Breast epithelium (tissue), 3 donors: ENCODE measurements around the gene BDKRB1.

ENCODE experiments used
- POLR2A ChIP-seq: fragments of 450-650 bp; IDR thresholded peaks from one replicate; pipeline ENCODE4 v1.6.1; 2016; ENCODE audit warnings: antibody characterized with exemption, mild to moderate bottlenecking, moderate library complexity
- POLR2AphosphoS5 ChIP-seq, 3 donors: sonication (generic); formaldehyde crosslinking; IDR thresholded peaks; one replicate each; pipeline ENCODE4 v1.6.1; 2017; ENCODE audit warnings: antibody characterized with exemption in 3 of 3
- TF ChIP-seq, protein P1 (sequence below), 3 donors: fragments of 450-650 bp; IDR thresholded peaks; one replicate each; pipeline ENCODE4 v1.5.1; 2016 to 2017; ENCODE audit warnings: antibody characterized with exemption in 3 of 3, mild to moderate bottlenecking in 3 of 3, moderate library complexity in 3 of 3

DNA sequence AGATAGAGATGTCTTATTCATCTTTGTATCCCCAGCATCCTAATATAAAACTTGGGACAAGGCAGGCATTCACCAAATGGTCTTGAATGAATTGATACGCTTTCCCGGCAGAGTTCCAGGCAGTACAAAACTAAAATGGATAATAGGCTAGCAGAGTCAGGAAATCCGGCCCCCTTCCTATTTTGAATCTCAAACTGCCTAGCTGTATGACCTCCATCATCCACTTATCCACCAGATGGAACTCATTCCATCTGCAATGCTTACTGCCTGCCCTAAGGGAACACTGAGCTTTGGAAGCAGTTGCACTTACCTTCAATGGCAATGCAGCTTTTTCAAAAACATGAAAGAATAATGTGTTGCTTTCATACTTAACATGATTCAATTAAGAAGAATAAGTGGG lies 43.4 kb downstream of the BDKRB1 start:
- no peak for TF ChIP-seq POLR2A
- TF ChIP-seq, protein P1, sequence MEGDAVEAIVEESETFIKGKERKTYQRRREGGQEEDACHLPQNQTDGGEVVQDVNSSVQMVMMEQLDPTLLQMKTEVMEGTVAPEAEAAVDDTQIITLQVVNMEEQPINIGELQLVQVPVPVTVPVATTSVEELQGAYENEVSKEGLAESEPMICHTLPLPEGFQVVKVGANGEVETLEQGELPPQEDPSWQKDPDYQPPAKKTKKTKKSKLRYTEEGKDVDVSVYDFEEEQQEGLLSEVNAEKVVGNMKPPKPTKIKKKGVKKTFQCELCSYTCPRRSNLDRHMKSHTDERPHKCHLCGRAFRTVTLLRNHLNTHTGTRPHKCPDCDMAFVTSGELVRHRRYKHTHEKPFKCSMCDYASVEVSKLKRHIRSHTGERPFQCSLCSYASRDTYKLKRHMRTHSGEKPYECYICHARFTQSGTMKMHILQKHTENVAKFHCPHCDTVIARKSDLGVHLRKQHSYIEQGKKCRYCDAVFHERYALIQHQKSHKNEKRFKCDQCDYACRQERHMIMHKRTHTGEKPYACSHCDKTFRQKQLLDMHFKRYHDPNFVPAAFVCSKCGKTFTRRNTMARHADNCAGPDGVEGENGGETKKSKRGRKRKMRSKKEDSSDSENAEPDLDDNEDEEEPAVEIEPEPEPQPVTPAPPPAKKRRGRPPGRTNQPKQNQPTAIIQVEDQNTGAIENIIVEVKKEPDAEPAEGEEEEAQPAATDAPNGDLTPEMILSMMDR (IDR thresholded peaks at IDR 0.05), result no peak
- TF ChIP-seq POLR2AphosphoS5 (IDR thresholded peaks at IDR 0.05), result no peak
